ENCODE results near the gene ANXA11. TPM values are rescaled to one million over a fixed set of nuclear protein-coding genes. Genes with fewer than 3 reads are reported as not detected.

ANXA11 gene
- total RNA-seq, 4 donors from 2014 or later, result 77.5 to 106 (median 90.8) TPM

GRCh38 chr10:80167471-80168161 lies 37.7 kb downstream of the ANXA11 start:
- TF ChIP-seq POLR2A (IDR thresholded peaks at IDR 0.05) (no peak), CTCF (IDR thresholded peaks at IDR 0.05) (no peak)
- DNase-seq, result no peak
- H3K27me3 ChIP-seq, result no peaks in the 10 kb centered on the region
- H3K4me3 ChIP-seq (replicated peaks in 1 of 3), result no peak overlapping the region
- 77 to 83% methylated on average over 8 of the region's 8 CpGs for WGBS, 2 donors
- intact Hi-C loops (cut with DNase I), result no loop called here
- H3K36me3 ChIP-seq, result peaks cover 9 to 21% of the 10 kb centered on the region in 2 donors
- H3K4me1 ChIP-seq, result peaks cover 0 to 50% of the 10 kb centered on the region in 2 donors
- H3K9me3 ChIP-seq, result no peaks in the 10 kb centered on the region
- no peak overlapping the region for H3K27ac ChIP-seq

GRCh38 chr10:80166581-80167470 lies 38.5 kb downstream of the ANXA11 start:
- no peak for DNase-seq
- H3K4me1 ChIP-seq, result peaks cover 0 to 50% of the 10 kb centered on the region in 2 donors
- TF ChIP-seq POLR2A (IDR thresholded peaks at IDR 0.05), result no peak
- no peaks in the 10 kb centered on the region for H3K27me3 ChIP-seq
- peaks cover 16 to 29% of the 10 kb centered on the region in 2 donors for H3K36me3 ChIP-seq
- intact Hi-C loops (cut with DNase I), result no loop called here
- H3K4me3 ChIP-seq (replicated peaks in 1 of 3), result no peak overlapping the region
- H3K27ac ChIP-seq, result peak overlapping the region; percentile 8 to 56 (median 50)
- no peaks in the 10 kb centered on the region for H3K9me3 ChIP-seq
- 90 to 94% methylated on average over 26 to 28 of the region's 28 CpGs for WGBS, 2 donors

DNA sequence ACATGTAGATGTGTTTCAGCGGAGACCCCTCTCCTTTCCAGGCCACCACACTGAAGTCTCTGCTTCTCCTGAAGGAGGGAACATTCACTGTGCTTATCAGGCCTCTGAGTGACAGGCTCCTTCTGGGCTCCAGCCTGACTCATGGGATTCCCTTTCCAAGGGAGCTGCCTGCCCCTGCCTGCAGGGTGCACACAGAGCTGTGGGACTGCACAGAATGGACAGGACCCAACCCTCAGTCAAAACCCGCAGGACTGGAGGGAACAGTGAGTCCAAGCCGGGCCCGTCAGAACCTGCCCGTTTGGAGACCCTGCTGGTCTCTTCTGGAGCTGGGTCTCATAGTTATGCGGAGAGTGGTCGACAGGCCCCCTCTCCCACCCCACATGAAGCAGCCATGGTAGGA lies 40.2 kb downstream of the ANXA11 start:
- Histone ChIP-seq H3K4me3 (replicated peaks in 1 of 3) (no peak overlapping the region), H3K4me1 (peaks cover 0 to 50% of the 10 kb centered on the region in 2 donors), H3K36me3 (peaks cover 19 to 39% of the 10 kb centered on the region in 2 donors), H3K27ac (peak overlapping the region in 1 of 3 donors; percentile 12), H3K27me3 (no peaks in the 10 kb centered on the region), H3K9me3 (no peaks in the 10 kb centered on the region)
- TF ChIP-seq POLR2A (IDR thresholded peaks at IDR 0.05), result no peak
- TF ChIP-seq CTCF (IDR thresholded peaks at IDR 0.05), result no peak
- intact Hi-C loops (cut with DNase I), result no loop called here
- WGBS, 2 donors, result 84 to 93% methylated on average over 3 to 7 of the region's 7 CpGs
- no peak for DNase-seq

DNA sequence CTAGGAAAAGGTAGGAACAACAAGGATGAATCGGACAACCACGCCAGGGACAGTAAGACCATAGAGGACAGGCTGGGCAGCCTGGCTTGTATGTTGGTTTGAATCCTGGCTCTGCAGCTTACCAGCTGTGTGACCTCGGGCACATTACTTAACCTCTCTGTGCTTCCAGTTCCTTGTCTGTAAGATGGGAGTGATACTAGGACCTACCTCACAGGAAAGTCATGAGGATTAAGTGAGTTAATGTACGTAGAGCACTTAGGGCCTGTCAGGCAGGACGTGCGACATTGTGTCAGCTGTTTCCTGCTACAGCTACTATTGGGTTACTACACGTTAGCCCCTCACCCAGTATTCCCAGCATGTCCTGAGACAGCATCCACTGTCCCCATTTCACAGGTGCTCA lies 40.7 kb downstream of the ANXA11 start:
- intact Hi-C loops (cut with DNase I), result no loop called here
- 92 to 97% methylated on average over 7 of the region's 7 CpGs for WGBS, 2 donors
- Histone ChIP-seq H3K4me1 (peaks cover 0 to 53% of the 10 kb centered on the region in 2 donors), H3K36me3 (peaks cover 19 to 39% of the 10 kb centered on the region in 2 donors), H3K9me3 (no peaks in the 10 kb centered on the region), H3K27ac (peak overlapping the region in 1 of 3 donors; percentile 12), H3K27me3 (no peaks in the 10 kb centered on the region), H3K4me3 (replicated peaks in 1 of 3) (no peak overlapping the region)
- TF ChIP-seq POLR2A (IDR thresholded peaks at IDR 0.05) (no peak), CTCF (IDR thresholded peaks at IDR 0.05) (no peak)
- DNase-seq, result no peak

GRCh38 chr10:80163741-80164341 lies 41.5 kb downstream of the ANXA11 start:
- peaks cover 0 to 61% of the 10 kb centered on the region in 2 donors for H3K4me1 ChIP-seq
- no peak overlapping the region for H3K4me3 ChIP-seq (replicated peaks in 1 of 3)
- peaks cover 22 to 39% of the 10 kb centered on the region in 2 donors for H3K36me3 ChIP-seq
- peak overlapping the region in 2 of 3 donors; percentile 13 to 23 for H3K27ac ChIP-seq
- no peak for TF ChIP-seq POLR2A (IDR thresholded peaks at IDR 0.05)
- no peak for TF ChIP-seq CTCF (IDR thresholded peaks at IDR 0.05)
- no peaks in the 10 kb centered on the region for H3K9me3 ChIP-seq
- intact Hi-C loops (cut with DNase I), result no loop called here
- 78 to 82% methylated on average over 7 to 8 of the region's 8 CpGs for WGBS, 2 donors
- H3K27me3 ChIP-seq, result no peaks in the 10 kb centered on the region
- no peak for DNase-seq

Data from thyroid gland (tissue), 4 donors.